Omental fat pad (tissue), 4 donors: ENCODE measurements around the gene MDH2. TPM values are rescaled to one million over a fixed set of nuclear protein-coding genes. Genes with fewer than 3 reads are reported as not detected.
"Not testable (repeated sequence)": the region's sequence is repeated elsewhere in the genome, so short reads cannot be mapped to it uniquely, and the experiment has no call there.

Experiments
- ATAC-seq: fragments of 150-250 bp; one replicate; pipeline ENCODE4 v1.9.1; 2016; ENCODE audit warnings: mild to moderate bottlenecking, moderate library complexity; ENCODE audit not compliant: low FRiP score
- DNase-seq: peaks from one replicate; pipeline ENCODE4 v3.0.0-alpha.2; 2019; ENCODE audit warnings: low spot score
- total RNA-seq, 4 donors: library from RNA; depleted of rRNA; stranded (reverse); fragments of >200 nt; gene quantifications; one replicate each; pipeline ENCODE4 v1.1.0, GENCODE V29; 2016
- TF ChIP-seq, protein P1 (sequence below), 3 donors: fragments of 450-650 bp; IDR thresholded peaks; one replicate each; pipeline ENCODE4 v1.5.1; 2016 to 2017; ENCODE audit warnings: antibody characterized with exemption in 3 of 3, mild to moderate bottlenecking in 3 of 3, moderate library complexity in 2 of 3

Gene MDH2
- total RNA-seq, 4 donors from 2014 or later, result 58.7 to 77.2 (median 67.5) TPM

DNA sequence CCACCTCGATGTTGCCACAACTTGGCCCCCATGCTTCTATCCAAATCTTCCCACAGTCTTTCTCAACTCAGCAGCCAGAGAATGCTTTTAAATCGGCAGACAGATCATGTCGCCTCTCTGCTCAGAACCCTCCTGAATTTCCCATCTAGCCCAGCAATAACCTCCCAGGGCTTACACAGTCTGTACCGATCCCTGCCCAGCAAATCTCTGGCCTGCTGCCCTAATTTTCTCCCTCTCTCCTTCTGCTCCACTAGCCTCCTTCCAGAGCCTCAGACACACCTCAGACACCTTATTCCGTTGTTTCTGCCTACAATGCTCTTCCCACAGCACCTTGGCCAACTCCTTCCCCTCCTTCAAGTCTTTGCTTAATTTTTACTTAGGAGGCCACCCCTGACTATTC is 32.3 kb downstream of the MDH2 start:
- DNase-seq, result no peak
- ATAC-seq, result no peak
- TF ChIP-seq, protein P1, sequence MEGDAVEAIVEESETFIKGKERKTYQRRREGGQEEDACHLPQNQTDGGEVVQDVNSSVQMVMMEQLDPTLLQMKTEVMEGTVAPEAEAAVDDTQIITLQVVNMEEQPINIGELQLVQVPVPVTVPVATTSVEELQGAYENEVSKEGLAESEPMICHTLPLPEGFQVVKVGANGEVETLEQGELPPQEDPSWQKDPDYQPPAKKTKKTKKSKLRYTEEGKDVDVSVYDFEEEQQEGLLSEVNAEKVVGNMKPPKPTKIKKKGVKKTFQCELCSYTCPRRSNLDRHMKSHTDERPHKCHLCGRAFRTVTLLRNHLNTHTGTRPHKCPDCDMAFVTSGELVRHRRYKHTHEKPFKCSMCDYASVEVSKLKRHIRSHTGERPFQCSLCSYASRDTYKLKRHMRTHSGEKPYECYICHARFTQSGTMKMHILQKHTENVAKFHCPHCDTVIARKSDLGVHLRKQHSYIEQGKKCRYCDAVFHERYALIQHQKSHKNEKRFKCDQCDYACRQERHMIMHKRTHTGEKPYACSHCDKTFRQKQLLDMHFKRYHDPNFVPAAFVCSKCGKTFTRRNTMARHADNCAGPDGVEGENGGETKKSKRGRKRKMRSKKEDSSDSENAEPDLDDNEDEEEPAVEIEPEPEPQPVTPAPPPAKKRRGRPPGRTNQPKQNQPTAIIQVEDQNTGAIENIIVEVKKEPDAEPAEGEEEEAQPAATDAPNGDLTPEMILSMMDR (IDR thresholded peaks at IDR 0.05), result no peak

DNA sequence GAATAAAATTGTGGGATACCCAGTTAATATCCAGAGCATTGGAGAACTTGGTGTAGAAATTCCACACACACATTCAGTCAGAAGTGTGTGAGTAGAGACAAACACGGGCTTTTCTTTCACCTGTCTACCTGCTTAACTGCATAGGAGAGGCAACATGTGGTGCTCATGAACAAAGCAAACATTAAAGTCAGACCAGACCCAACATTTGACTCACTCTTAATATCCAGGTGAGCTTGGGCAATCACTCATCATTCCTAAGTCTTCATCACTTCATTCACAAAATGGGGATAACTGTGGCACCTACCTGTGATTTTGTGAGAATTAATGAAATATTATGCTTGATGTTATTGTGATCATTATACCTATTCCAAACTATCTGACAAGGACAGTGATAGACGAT is 36.2 kb downstream of the MDH2 start:
- ATAC-seq, DNase-seq: not testable (repeated sequence)

DNA sequence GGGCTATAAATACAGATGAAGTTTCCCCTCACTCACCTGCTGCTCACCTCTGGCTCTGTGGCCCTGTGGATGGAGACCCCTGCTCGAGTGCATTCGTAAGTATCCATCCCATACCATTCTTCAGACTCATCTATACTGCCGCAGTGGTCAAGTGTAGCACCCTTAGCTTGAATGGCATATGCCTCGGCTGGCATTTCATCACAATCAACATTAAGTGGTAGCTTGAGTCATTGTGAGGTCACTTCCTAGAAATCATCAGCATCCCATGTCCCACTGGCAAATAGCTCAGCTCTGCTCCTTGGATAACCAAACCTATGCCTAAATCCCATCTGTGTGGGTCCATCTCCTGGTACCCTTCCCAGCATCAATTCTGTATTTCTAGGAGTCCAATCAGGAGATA is 38.2 kb downstream of the MDH2 start:
- ATAC-seq (no peak), DNase-seq (no peak)
- TF ChIP-seq, protein P1 (IDR thresholded peaks at IDR 0.05), result no peak

DNA sequence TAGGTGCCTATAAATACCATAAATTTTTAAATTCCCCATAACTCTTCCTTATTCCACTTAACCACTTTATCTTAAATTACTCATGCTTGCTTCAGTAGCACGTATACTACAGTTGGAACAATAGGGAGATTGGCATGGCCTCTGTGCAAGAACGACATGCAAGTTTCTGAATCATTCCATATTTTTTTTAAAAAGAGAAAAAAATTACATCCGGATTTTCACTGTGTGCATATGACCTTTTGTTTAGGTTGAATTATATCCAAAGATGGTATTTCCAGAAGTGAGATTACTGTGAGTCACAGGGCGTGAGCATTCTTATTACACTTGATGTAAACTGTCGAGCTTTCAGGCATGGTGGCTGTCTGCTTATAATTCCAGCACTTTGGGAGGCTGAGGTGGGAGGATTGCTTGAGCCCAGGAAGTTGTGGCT is 39.5 kb downstream of the MDH2 start:
- not testable (repeated sequence) for ATAC-seq, DNase-seq

DNA sequence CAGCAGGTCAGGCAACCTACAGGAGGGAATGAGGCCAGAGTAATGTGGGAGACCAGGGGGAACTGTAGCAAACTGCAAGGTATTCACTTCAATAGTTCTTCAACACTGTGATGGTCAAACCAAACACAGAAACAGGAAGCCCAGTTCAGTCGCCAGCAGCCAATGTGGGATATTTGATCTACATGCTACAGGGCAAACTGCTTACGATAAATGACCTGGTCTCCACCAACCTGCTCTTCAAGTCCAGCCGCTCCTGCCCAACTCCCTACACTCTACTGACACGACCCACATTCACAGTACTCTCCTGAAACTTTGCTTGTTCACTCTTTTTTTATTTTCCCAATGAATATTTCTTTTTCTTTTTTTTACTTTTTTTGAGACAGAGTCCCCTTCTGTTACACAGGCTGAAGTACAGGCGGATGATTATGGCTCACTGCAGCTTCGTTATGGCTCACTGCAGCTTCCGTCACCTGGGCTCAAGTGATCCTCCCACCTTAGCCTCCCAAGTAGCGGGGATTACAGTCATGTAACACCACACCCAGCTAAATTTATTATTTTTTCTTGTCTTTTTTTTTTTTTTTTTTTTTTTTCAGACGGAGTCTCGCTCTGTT is 42.1 kb downstream of the MDH2 start:
- DNase-seq, result no peak
- ATAC-seq, result no peak
- TF ChIP-seq, protein P1 (IDR thresholded peaks at IDR 0.05), result no peak

DNA sequence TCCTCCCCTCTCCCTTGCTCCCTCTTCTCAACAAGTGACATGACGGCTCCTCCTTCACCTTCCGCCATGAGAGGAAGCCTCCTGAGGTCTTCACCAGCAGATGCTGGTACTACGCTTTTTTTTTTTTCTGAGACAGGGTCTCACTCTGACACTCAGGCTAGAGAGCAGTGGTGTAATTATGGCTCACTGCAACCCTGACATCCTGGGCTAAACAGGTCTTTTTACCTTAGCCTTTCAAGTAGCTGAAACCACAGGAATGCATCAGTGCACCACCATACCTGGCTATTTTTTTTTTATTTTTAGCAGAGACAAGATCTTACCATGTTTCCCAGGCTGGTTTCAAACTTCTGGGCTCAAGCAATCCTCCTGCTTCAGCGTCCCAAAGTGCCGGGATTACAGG is 43.6 kb downstream of the MDH2 start:
- TF ChIP-seq, protein P1 (IDR thresholded peaks at IDR 0.05), result no peak
- ATAC-seq (no peak), DNase-seq (no peak)

DNA sequence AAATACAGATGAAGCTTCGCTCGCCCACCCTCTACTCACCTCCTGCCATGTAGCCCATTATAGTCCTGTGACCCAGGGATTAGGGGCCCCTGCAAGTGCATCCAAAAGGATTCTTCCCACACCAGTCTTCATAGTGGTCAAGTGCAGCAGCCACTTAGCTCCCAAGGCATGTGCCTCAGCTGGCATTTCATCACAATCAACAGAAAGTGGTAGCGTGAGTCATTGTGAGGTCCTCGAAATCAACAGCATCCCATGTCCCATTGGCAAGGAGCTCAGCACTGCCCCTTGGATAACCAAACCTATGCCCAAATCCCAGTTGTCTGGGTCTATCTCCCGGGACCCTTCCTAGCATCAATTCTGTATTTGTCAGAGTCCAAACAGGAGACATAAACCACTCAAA is 45.6 kb downstream of the MDH2 start:
- DNase-seq, ATAC-seq: not testable (repeated sequence)

DNA sequence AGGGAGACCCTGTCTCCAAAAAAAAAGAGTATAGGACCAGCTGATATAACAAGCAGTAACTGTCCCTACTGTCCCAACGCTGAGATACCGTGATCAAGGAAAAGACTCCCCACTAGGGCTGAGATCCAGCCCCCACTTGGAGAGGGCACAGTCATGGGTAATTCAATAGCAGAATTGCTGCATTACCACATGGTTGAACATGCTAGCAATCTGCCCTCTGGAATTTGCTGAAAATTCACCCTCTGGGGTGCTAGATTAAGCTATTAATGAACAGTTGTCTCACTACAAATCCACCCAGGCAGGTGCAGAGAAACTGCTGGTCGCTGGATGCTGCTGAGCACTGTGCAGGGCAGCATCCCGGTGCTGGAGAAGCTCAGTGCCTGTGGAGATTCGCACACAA is 46.4 kb downstream of the MDH2 start:
- not testable (repeated sequence) for DNase-seq, ATAC-seq

DNA sequence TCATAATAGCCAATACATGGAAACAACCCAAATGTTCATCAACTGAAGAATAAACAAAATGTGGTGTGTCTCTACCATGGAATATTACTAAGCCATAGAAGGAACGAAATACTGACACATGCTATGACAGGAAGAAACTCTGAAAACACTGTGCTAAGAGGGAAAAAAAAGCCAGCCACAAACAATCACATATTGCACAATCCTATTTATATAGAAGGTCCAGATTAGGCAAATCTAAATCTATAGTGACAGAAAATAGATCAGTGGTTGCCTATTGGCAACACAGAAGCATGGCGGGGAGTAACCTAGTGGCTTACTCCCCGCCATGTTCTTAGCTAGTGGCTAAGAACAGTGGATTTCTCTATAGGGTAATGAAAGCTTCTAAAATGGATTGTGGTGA is 48.0 kb downstream of the MDH2 start:
- TF ChIP-seq, protein P1 (IDR thresholded peaks at IDR 0.05), result no peak
- DNase-seq, result no peak
- ATAC-seq, result no peak

DNA sequence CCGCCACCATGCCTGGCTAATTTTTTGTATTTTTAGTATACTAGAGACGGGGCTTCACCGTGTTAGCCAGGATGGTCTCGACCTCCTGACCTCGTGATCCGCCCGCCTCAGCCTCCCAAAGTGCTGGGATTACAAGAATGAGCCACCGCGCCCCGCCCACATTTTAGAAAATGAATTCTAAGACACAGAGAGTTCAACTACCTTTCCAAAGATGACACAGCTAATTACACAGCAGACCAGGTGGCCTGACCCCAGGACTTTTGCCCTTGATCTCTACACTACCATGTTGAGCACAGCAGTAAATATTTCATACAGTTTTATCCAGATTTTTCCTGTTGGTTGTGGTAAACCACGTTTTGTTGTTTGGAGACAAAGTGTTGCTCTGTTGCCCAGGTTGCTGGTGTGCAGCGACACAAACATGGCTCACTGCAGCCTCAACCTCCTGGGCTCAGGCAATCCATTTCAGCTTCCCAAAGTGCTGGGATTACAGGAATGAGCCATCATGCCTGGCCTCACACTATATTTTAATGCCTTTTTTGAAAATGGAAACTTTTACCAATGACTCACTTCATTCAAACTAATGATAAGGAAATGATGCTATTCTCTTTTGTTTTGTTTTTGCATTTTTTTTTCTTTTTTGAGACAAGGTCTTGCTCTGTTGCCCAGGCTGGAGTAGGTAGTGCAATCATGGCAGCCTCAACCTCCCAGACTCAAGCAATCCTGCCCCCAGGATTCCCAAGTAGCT is 54.0 kb downstream of the MDH2 start:
- DNase-seq, ATAC-seq: not testable (repeated sequence)

DNA sequence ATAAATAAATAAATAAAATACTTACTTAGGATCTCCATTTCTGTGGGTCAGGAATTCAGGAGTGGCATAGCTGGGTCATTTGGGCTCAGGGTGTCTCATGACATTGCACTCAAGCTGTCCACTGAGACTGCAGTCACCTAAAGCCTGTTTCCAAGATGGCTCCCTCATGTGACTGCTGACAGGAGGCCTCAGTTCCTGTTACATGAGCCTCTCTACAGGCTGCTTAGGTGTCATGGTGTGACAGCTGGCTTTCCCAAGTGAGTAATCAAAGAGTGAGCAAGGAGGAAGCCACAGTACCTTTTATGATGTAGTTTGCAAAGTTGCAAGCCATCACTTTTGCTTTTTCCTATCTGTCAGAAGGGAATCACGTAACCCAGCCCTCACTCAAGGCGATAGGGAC is 55.9 kb downstream of the MDH2 start:
- ATAC-seq, DNase-seq: not testable (repeated sequence)

DNA sequence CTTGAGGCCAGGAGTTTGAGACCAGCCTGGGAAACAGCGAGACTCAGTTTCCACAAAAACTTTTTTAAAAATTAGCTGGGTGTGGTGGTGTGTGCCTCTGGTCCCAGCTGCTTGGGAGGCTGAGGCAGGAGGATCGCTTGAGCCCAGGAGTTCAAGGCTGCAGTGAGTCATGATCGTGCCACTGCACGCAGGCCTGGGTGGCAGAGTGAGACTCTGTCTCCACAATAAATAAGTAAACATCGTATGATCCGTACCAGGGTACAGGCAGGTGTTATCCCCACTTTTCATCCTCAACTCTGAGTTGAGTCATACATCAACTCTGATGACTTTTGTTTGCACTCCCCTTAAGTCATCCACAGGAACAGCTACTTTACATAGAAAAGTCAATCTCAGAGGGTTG is 58.2 kb downstream of the MDH2 start:
- ATAC-seq, result not testable (repeated sequence)

More for the DNA sequence above, 58.2 kb downstream of the MDH2 start:
- DNase-seq, result not testable (repeated sequence)
